Mesendoderm (in vitro differentiated cells): ENCODE measurements around the gene TUT4.

Experiments used
- DNase-seq: peaks from one replicate; pipeline ENCODE4 v3.0.0; 2013
- H2AK5ac ChIP-seq: 2 replicates; pipeline ENCODE4 v1.6.1; 2013; ENCODE audit warnings: low read length, inconsistent platforms
- H2BK120ac ChIP-seq: 2 replicates; pipeline ENCODE4 v1.6.1; 2013; ENCODE audit warnings: low read depth, mild to moderate bottlenecking, low read length, moderate library complexity, mixed read lengths
- H2BK15ac ChIP-seq: replicated peaks from 2 replicates; pipeline ENCODE4 v1.6.1; 2013; ENCODE audit warnings: low read depth, mild to moderate bottlenecking, moderate library complexity
- H2BK5ac ChIP-seq: 2 replicates; pipeline ENCODE4 v1.6.1; 2013; ENCODE audit warnings: low read length, inconsistent platforms
- H3K18ac ChIP-seq: 2 replicates; pipeline ENCODE4 v1.6.1; 2013; ENCODE audit warnings: mild to moderate bottlenecking, low read length, mixed read lengths
- H3K23ac ChIP-seq: one replicate; pipeline ENCODE4 v1.6.1; 2013; ENCODE audit warnings: low read length
- H3K27ac ChIP-seq: 2 replicates; pipeline ENCODE4 v1.5.1; 2013; ENCODE audit warnings: low read depth, mild to moderate bottlenecking, inconsistent platforms, low read length, moderate library complexity
- H3K27me3 ChIP-seq: 2 replicates; pipeline ENCODE4 v1.6.1; 2013; ENCODE audit warnings: low read length, control low read depth, mild to moderate bottlenecking, inconsistent platforms; ENCODE audit not compliant: insufficient read depth, poor library complexity
- H3K36me3 ChIP-seq: 2 replicates; pipeline ENCODE4 v1.6.1; 2013; ENCODE audit warnings: low read length, inconsistent platforms; ENCODE audit not compliant: control insufficient read depth, insufficient read depth
- H3K4ac ChIP-seq: one replicate; pipeline ENCODE4 v1.6.1; 2013; ENCODE audit warnings: low read depth, mild to moderate bottlenecking, low read length, moderate library complexity
- H3K4me1 ChIP-seq: 2 replicates; pipeline ENCODE4 v1.6.1; 2013; ENCODE audit warnings: low read depth, low read length, inconsistent platforms; ENCODE audit not compliant: control insufficient read depth
- H3K4me2 ChIP-seq: 2 replicates; pipeline ENCODE4 v1.6.1; 2013; ENCODE audit warnings: low read length
- H3K4me3 ChIP-seq: 2 replicates; pipeline ENCODE4 v1.5.1; 2013; ENCODE audit warnings: mild to moderate bottlenecking, low read length
- H3K56ac ChIP-seq: one replicate; pipeline ENCODE4 v1.6.1; 2013; ENCODE audit warnings: low read length
- H3K79me1 ChIP-seq: 2 replicates; pipeline ENCODE4 v1.6.1; 2013; ENCODE audit warnings: low read length, inconsistent platforms
- H3K79me2 ChIP-seq: 2 replicates; pipeline ENCODE4 v1.6.1; 2013; ENCODE audit warnings: mild to moderate bottlenecking, low read length; ENCODE audit not compliant: control insufficient read depth, insufficient read depth
- H3K9ac ChIP-seq: 2 replicates; pipeline ENCODE4 v1.6.1; 2013; ENCODE audit warnings: low read length, inconsistent platforms
- H4K5ac ChIP-seq: one replicate; pipeline ENCODE4 v1.6.1; 2013; ENCODE audit warnings: low read length
- H4K8ac ChIP-seq: one replicate; pipeline ENCODE4 v1.6.1; 2013; ENCODE audit warnings: low read depth, mild to moderate bottlenecking, control low read depth, low read length, moderate library complexity
- WGBS: extraction: QIAGEN DNeasy Blood & Tissue Kit; methylation state at CpG from one replicate; pipeline ENCODE4 v1.1.7; 2013; ENCODE audit warnings: low lambda C conversion rate, missing lambda C conversion rate; ENCODE audit not compliant: insufficient coverage; ENCODE audit errors: extremely low coverage; 5-methylcytosine and 5-hydroxymethylcytosine counted together

The TUT4 gene

GRCh38 chr1:52482326-52483004 lies 70.4 kb downstream of the TUT4 start:
- no peak for DNase-seq
- Histone ChIP-seq H2BK120ac (no peak overlapping the region), H3K23ac (no peak overlapping the region), H4K5ac (no peak overlapping the region), H3K18ac (no peak overlapping the region), H3K79me2 (no peaks in the 10 kb centered on the region), H2AK5ac (no peak overlapping the region), H2BK15ac (no peak overlapping the region), H3K9ac (no peak overlapping the region), H3K4me2 (no peak overlapping the region), H3K79me1 (no peaks in the 10 kb centered on the region), H3K56ac (no peak overlapping the region), H3K4ac (no peak overlapping the region), H4K8ac (no peak overlapping the region), H3K4me1 (no peaks in the 10 kb centered on the region), H3K4me3 (no peak overlapping the region), H3K27ac (no peak overlapping the region), H2BK5ac (no peak overlapping the region), H3K36me3 (no peaks in the 10 kb centered on the region), H3K27me3 (no peaks in the 10 kb centered on the region)
- 100% methylated on average over 1 of the region's 7 CpGs for WGBS

DNA sequence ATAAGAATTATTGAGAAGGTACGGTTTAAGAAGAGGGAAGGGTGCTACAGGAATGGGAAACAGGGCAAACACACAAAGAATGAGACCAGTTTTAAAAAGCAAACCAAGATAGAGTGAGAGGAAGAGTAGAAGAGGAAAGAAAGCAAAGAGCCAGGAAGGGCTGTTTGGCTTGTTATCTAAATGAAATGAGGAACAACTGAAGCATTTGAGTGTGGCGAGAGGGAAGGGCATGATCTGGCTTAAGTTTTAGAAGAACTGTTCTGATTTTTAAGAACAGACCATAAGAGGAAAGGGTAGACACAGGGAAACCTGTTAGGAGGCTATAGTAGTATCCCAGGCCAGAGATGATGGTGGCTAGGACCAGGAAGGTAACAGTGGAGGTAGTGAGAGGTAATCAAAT lies 73.8 kb downstream of the TUT4 start:
- Histone ChIP-seq H3K23ac (no peak overlapping the region), H4K8ac (no peak overlapping the region), H3K4me3 (no peak overlapping the region), H2BK120ac (no peak overlapping the region), H3K4me2 (no peak overlapping the region), H2AK5ac (no peak overlapping the region), H3K79me2 (no peaks in the 10 kb centered on the region), H3K4me1 (no peaks in the 10 kb centered on the region), H3K27ac (no peak overlapping the region), H3K27me3 (no peaks in the 10 kb centered on the region), H3K36me3 (no peaks in the 10 kb centered on the region), H3K9ac (no peak overlapping the region), H2BK5ac (no peak overlapping the region), H3K4ac (no peak overlapping the region), H4K5ac (no peak overlapping the region), H3K56ac (no peak overlapping the region), H3K79me1 (no peaks in the 10 kb centered on the region), H3K18ac (no peak overlapping the region), H2BK15ac (no peak overlapping the region)
- WGBS, result no CpG with 5 or more reads among the region's 2 CpGs
- no peak for DNase-seq

DNA sequence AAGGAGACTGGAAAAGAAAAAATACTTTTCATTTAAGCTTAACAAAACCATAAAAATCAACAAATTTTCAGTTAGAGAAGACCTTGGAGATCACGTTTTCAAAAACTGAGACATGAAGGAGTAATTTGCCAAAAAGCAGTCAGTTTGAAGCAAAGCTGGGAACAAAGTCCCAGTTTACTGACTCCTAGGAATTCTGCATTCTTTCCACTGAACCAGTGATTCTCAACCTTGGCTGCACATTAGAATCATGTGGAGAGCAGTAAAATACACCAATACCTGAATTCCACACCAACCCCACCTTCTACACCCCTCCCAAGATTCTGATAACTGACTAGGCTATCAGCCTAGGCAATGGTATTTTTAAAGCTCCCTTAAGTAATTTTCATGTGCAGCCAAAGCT lies 75.0 kb downstream of the TUT4 start:
- no peak overlapping the region for H4K5ac ChIP-seq
- no peaks in the 10 kb centered on the region for H3K27me3 ChIP-seq
- H3K4me2 ChIP-seq, result no peak overlapping the region
- H3K79me1 ChIP-seq, result no peaks in the 10 kb centered on the region
- no CpG with 5 or more reads among the region's 1 CpG for WGBS
- no peaks in the 10 kb centered on the region for H3K4me1 ChIP-seq
- H3K79me2 ChIP-seq, result no peaks in the 10 kb centered on the region
- H3K56ac ChIP-seq, result no peak overlapping the region
- no peak overlapping the region for H2AK5ac ChIP-seq
- H3K27ac ChIP-seq, result no peak overlapping the region
- no peak overlapping the region for H3K23ac ChIP-seq
- H2BK15ac ChIP-seq, result no peak overlapping the region
- H2BK120ac ChIP-seq, result no peak overlapping the region
- H4K8ac ChIP-seq, result no peak overlapping the region
- H3K4me3 ChIP-seq, result no peak overlapping the region
- no peak overlapping the region for H3K18ac ChIP-seq
- H3K36me3 ChIP-seq, result no peaks in the 10 kb centered on the region
- H3K9ac ChIP-seq, result no peak overlapping the region
- no peak for DNase-seq
- H3K4ac ChIP-seq, result no peak overlapping the region
- no peak overlapping the region for H2BK5ac ChIP-seq

DNA sequence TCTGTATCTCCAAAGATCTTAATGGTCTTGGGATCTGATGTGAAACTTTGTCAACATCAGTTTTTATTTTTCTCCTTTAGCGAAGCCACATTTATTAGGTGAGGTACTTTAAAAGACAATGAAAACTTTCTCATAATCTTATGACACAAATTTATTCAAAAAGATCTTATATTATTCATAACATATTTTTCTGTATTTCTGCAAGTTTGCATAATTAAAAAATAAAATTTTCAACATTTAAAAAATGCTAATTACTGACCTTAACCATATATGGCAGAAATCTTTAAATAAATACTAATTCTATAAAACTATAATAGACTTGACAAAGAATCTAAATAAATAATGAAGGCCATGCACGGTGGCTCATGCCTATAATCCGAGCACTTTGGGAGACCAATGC lies 75.9 kb downstream of the TUT4 start:
- H4K5ac ChIP-seq, result no peak overlapping the region
- no peak overlapping the region for H3K4me3 ChIP-seq
- H4K8ac ChIP-seq, result no peak overlapping the region
- H3K56ac ChIP-seq, result no peak overlapping the region
- H3K79me2 ChIP-seq, result no peaks in the 10 kb centered on the region
- no peak overlapping the region for H2BK5ac ChIP-seq
- no peak for DNase-seq
- no peaks in the 10 kb centered on the region for H3K79me1 ChIP-seq
- no peak overlapping the region for H2BK15ac ChIP-seq
- H3K9ac ChIP-seq, result no peak overlapping the region
- H3K36me3 ChIP-seq, result no peaks in the 10 kb centered on the region
- H3K27me3 ChIP-seq, result no peaks in the 10 kb centered on the region
- no CpG with 5 or more reads among the region's 3 CpGs for WGBS
- no peaks in the 10 kb centered on the region for H3K4me1 ChIP-seq
- no peak overlapping the region for H2AK5ac ChIP-seq
- H3K23ac ChIP-seq, result no peak overlapping the region
- no peak overlapping the region for H3K4ac ChIP-seq
- H2BK120ac ChIP-seq, result no peak overlapping the region
- no peak overlapping the region for H3K4me2 ChIP-seq
- no peak overlapping the region for H3K18ac ChIP-seq
- no peak overlapping the region for H3K27ac ChIP-seq

- H2AK5ac ChIP-seq, result no peak overlapping the region
- H4K8ac ChIP-seq, result no peak overlapping the region
- no peaks in the 10 kb centered on the region for H3K27me3 ChIP-seq
- no peaks in the 10 kb centered on the region for H3K36me3 ChIP-seq
- no peaks in the 10 kb centered on the region for H3K79me1 ChIP-seq
- no peak overlapping the region for H4K5ac ChIP-seq
- WGBS, result no CpG with 5 or more reads among the region's 4 CpGs
- H2BK5ac ChIP-seq, result no peak overlapping the region
- no peak overlapping the region for H3K4me3 ChIP-seq
- H3K56ac ChIP-seq, result no peak overlapping the region
- H3K27ac ChIP-seq, result no peak overlapping the region
- H3K4ac ChIP-seq, result no peak overlapping the region
- H2BK15ac ChIP-seq, result no peak overlapping the region
- no peak overlapping the region for H3K18ac ChIP-seq
- H3K4me2 ChIP-seq, result no peak overlapping the region
- no peak overlapping the region for H2BK120ac ChIP-seq
- DNase-seq, result no peak
- no peaks in the 10 kb centered on the region for H3K4me1 ChIP-seq
- no peak overlapping the region for H3K9ac ChIP-seq
- H3K79me2 ChIP-seq, result no peaks in the 10 kb centered on the region
- no peak overlapping the region for H3K23ac ChIP-seq
These were observed 78.1 kb downstream of the TUT4 start for GRCh38 chr1:52474807-52475206.

GRCh38 chr1:52473039-52473438 lies 79.9 kb downstream of the TUT4 start:
- DNase-seq, result no peak
- H3K56ac ChIP-seq, result no peak overlapping the region
- no peak overlapping the region for H2BK120ac ChIP-seq
- no peak overlapping the region for H3K27ac ChIP-seq
- H3K79me1 ChIP-seq, result no peaks in the 10 kb centered on the region
- no peak overlapping the region for H3K18ac ChIP-seq
- no peak overlapping the region for H4K8ac ChIP-seq
- H3K27me3 ChIP-seq, result no peaks in the 10 kb centered on the region
- H3K23ac ChIP-seq, result no peak overlapping the region
- no peak overlapping the region for H3K4me3 ChIP-seq
- no peak overlapping the region for H3K4ac ChIP-seq
- H3K79me2 ChIP-seq, result no peaks in the 10 kb centered on the region
- no peaks in the 10 kb centered on the region for H3K36me3 ChIP-seq
- no peak overlapping the region for H4K5ac ChIP-seq
- H2BK15ac ChIP-seq, result no peak overlapping the region
- H2AK5ac ChIP-seq, result no peak overlapping the region
- no peaks in the 10 kb centered on the region for H3K4me1 ChIP-seq
- H2BK5ac ChIP-seq, result no peak overlapping the region
- no peak overlapping the region for H3K4me2 ChIP-seq
- no peak overlapping the region for H3K9ac ChIP-seq
